ENCODE data around the gene DNM2. TPM values are rescaled to one million over a fixed set of nuclear protein-coding genes. Genes with fewer than 3 reads are reported as not detected.

Gene DNM2
- total RNA-seq, 4 donors from 2014 or later = 79.1 to 115 (median 96.8) TPM

DNA sequence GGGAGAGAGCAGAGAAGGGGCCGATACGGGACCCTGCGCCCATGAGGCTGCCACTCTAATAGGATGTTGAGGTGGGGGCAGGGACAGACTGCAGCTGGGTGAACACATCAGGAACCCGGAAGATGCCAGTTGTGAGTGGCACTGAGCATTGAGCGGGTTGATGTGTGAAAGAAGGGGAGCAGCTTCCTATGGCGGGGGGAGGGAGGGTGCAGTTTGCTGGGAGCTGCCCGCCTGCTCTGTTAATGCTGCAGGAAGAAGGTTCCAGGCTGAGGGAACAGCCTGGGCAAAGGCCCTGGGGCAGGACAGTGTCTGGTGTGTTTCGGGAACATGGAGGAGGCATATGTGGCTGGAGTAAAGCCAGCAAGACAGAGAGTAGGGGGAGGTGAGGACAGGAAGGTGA is 29.8 kb downstream of the DNM2 start:
- Histone ChIP-seq H3K9me3 (no peaks in the 10 kb centered on the region), H3K4me3 (no peak overlapping the region), H3K27ac (no peak overlapping the region), H3K4me1 (peaks cover 0 to 76% (median 35%) of the 10 kb centered on the region in 3 donors), H3K27me3 (no peaks in the 10 kb centered on the region), H3K36me3 (no peaks in the 10 kb centered on the region)
- WGBS, 2 donors (ENCODE audit: low coverage in 1 of 2) = 82 to 92% methylated on average over 7 to 8 of the region's 8 CpGs
- no peak for TF ChIP-seq POLR2AphosphoS5 (IDR thresholded peaks at IDR 0.05)
- TF ChIP-seq EP300 (IDR thresholded peaks at IDR 0.05) = no peak
- no peak for TF ChIP-seq POLR2A (IDR thresholded peaks at IDR 0.05)
- TF ChIP-seq, protein P1, sequence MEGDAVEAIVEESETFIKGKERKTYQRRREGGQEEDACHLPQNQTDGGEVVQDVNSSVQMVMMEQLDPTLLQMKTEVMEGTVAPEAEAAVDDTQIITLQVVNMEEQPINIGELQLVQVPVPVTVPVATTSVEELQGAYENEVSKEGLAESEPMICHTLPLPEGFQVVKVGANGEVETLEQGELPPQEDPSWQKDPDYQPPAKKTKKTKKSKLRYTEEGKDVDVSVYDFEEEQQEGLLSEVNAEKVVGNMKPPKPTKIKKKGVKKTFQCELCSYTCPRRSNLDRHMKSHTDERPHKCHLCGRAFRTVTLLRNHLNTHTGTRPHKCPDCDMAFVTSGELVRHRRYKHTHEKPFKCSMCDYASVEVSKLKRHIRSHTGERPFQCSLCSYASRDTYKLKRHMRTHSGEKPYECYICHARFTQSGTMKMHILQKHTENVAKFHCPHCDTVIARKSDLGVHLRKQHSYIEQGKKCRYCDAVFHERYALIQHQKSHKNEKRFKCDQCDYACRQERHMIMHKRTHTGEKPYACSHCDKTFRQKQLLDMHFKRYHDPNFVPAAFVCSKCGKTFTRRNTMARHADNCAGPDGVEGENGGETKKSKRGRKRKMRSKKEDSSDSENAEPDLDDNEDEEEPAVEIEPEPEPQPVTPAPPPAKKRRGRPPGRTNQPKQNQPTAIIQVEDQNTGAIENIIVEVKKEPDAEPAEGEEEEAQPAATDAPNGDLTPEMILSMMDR (IDR thresholded peaks at IDR 0.05) = no peak
- no peak for ATAC-seq

DNA sequence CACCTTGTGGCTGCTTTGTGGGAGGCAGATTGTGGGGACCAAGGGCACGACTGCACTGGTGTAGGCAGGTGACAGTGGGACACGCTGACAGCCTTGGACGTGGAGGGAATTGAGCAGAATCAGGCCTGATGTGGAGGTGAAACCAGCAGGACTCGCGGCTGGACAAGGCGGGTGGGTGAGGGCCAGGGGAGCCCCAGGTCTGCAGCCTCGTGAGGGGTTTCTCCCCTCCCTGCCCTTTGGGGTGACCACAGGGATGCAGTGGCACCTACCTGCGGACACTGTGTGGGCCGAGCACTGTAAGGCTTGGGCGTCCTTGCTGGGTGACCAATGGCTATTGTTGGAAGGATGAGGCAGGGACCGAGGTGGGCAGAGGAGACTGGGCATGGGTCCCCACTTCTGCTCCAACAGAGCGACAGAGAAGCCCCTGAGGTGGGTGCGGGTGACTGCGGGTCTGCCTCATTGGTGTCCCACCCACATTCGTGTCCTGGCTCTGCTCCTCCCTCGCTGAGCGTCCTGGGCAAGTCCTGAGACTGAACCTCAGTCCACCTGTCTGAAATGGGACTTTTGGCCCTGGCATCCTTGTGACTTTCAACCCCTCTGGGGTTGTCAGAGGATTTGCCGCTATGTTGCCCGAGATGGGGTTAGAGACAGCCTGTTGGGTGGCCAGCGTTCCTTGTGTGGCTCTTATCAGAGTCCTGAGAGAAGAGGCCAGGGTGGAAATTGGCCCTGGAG is 30.5 kb downstream of the DNM2 start:
- Histone ChIP-seq H3K36me3 (no peaks in the 10 kb centered on the region), H3K4me1 (peaks cover 0 to 77% (median 35%) of the 10 kb centered on the region in 3 donors), H3K27ac (peak overlapping the region in 2 of 4 donors; percentile 4 to 17), H3K27me3 (no peaks in the 10 kb centered on the region), H3K4me3 (no peak overlapping the region), H3K9me3 (no peaks in the 10 kb centered on the region)
- no peak for ATAC-seq
- WGBS, 2 donors (ENCODE audit: low coverage in 1 of 2) = 89% methylated on average over 4 of the region's 20 CpGs; no CpG with 5 or more reads in 1 of the 2 donors
- TF ChIP-seq POLR2AphosphoS5 (IDR thresholded peaks at IDR 0.05) (no peak), EP300 (IDR thresholded peaks at IDR 0.05) (no peak), POLR2A (IDR thresholded peaks at IDR 0.05) (no peak)
- TF ChIP-seq, protein P1 (IDR thresholded peaks at IDR 0.05) = no peak

DNA sequence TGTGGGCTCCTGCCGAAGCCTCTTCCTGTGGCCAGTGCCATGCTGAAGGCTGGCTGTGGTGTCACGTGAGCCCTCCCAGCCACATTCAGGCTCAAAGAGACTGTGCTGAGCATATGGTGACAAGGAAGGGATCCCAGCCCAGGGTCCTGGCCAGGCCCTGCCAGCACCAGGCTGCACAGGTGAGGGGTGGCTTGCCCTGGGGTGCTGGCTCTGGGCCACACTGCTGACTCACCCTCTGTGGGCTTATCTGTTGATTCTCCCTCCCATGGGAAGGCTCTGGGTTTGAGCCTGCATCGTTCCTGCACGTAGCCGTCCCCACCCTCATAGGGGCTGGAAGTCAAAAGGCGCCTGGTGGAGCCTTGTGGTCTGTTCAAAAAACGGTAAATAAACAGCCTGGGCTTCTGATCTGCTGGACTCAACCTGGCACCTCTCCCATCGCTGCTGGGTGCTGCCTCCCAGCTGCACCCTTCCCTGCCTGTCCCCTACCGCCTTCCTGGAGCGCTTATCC is 31.1 kb downstream of the DNM2 start:
- TF ChIP-seq, protein P1 (IDR thresholded peaks at IDR 0.05) = no peak
- no peak for TF ChIP-seq POLR2AphosphoS5 (IDR thresholded peaks at IDR 0.05)
- TF ChIP-seq POLR2A (IDR thresholded peaks at IDR 0.05) = no peak
- TF ChIP-seq EP300 (IDR thresholded peaks at IDR 0.05) = no peak
- Histone ChIP-seq H3K4me3 (no peak overlapping the region), H3K36me3 (no peaks in the 10 kb centered on the region), H3K27me3 (no peaks in the 10 kb centered on the region), H3K27ac (peak overlapping the region in 3 of 4 donors; percentile 4 to 17 (median 7)), H3K4me1 (peaks cover 0 to 75% (median 35%) of the 10 kb centered on the region in 3 donors), H3K9me3 (no peaks in the 10 kb centered on the region)
- ATAC-seq = peak; percentile 30
- 24 to 60% methylated on average over 2 to 4 of the region's 10 CpGs for WGBS, 2 donors (ENCODE audit: low coverage in 1 of 2)

DNA sequence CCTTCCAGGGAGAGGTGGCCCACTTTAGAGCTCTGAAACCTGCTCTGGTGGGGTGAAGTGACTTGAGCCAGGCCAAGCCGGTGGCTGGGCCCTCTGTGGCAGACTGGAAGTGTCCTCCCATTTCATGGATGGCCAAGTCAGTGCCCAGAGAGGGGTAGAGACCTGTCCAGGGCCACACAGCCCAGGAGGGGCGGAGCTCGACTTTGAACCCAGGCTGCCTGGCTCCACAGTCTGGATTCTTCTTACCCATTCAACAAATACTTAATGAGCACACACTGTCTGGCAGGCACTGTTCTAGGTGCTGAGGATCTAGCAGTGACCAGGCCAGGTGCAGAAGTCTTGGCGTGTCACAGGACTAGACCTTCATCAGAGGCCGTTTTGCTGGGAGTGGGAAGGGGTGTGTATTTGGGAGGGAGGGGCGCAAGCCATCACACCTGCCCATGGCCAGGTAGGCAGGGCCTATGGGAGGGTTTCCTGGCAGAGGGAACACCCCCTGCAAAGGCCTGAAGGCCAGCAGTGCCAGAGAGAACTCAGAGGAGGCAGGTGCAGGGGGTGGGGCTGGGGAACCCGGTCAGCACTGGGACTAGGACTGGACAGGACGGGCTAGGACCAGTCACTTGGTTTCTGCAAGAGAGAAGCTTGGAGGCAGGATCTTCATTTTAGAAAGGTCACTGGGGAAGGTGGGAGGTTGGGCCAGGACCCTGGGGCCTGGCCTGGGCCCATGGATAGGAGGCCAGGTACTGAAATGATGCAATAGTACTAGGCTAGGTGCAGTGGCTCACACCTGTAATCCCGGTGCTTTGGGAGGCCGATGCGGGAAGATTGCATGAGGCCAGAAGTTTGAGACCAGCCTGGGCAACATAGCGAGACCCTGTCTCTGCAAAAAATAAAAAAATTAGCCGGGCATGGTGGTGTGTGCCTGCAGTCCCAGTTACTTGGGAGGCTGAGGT is 31.8 kb downstream of the DNM2 start:
- peak; percentile 5 for ATAC-seq
- TF ChIP-seq EP300 (IDR thresholded peaks at IDR 0.05) (no peak), POLR2AphosphoS5 (IDR thresholded peaks at IDR 0.05) (no peak), POLR2A (IDR thresholded peaks at IDR 0.05) (no peak)
- TF ChIP-seq, protein P1 (IDR thresholded peaks at IDR 0.05) = no peak
- H3K4me1 ChIP-seq = peaks cover 0 to 68% (median 35%) of the 10 kb centered on the region in 3 donors

More for the DNA sequence above, 31.8 kb downstream of the DNM2 start:
- Histone ChIP-seq H3K9me3 (no peaks in the 10 kb centered on the region), H3K27ac (peak overlapping the region in 2 of 4 donors; percentile 4 to 7), H3K27me3 (no peaks in the 10 kb centered on the region), H3K36me3 (no peaks in the 10 kb centered on the region), H3K4me3 (no peak overlapping the region)
- WGBS, 2 donors (ENCODE audit: low coverage in 1 of 2) = 93 to 94% methylated on average over 3 to 5 of the region's 13 CpGs
